Measurements from ENCODE around the gene TFDP1. TPM values are rescaled to one million over a fixed set of nuclear protein-coding genes. Genes with fewer than 3 reads are reported as not detected.
"Not testable (repeated sequence)": the region's sequence is repeated elsewhere in the genome, so short reads cannot be mapped to it uniquely, and the experiment has no call there.

TFDP1 gene
- polyA plus RNA-seq, 1 donor, result 68.0 TPM

GRCh38 chr13:113588394-113589111, 4.0 kb downstream of the TFDP1 start:
- DNase-seq, result no peak
- Histone ChIP-seq H3K27me3 (ENCODE audit: control insufficient read depth, insufficient read depth, low read length) (no peaks in the 10 kb centered on the region), H3K4me3 (ENCODE audit: low read length) (no peak overlapping the region), H3K9me3 (ENCODE audit: control insufficient read depth, low read depth, low read length) (peaks cover 10% of the 10 kb centered on the region), H3K27ac (ENCODE audit: low read length) (no peak overlapping the region), H3K4me1 (ENCODE audit: control insufficient read depth, insufficient read depth, low read length) (peaks cover 5% of the 10 kb centered on the region), H3K36me3 (ENCODE audit: control insufficient read depth, insufficient read depth, low read length) (peaks cover 45% of the 10 kb centered on the region)
- WGBS (ENCODE audit: insufficient coverage, low lambda C conversion rate), result 90% methylated on average over 4 of the region's 6 CpGs

DNA sequence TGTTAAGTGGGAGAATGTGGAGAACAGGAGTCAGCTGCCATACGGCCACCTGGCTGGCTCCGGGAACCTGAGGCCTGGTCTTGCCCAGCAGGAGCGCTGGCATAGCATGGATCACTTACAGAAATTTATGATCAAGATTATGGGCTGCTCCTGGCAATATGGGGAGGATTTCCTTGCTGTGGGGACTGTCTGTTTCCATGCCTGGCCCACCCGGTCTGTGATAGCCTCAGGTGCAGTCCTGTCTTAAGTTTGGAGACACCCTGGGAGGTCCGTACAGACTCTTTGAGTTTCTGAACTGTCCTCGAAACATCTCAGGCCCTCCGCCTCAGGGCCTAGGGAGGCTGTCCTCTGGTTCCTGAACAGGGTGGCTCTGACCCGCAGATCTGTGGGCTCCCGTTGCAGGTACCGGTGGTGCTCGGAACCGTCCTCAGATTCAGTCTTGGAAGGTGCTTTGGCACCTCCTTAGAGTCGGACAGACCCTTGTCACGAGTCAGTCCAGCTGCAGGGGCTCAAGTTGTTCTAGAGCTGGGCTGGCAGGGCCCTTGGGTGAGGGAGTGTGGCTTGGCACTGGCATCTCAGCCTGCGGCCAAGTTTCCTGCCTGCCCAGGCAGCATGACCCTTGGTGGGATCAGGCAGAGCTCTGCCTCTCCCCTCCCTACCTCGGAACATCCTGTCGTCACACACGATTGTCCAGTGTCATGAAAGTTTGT, 4.9 kb downstream of the TFDP1 start:
- Histone ChIP-seq H3K9me3 (ENCODE audit: control insufficient read depth, low read depth, low read length) (peaks cover 12% of the 10 kb centered on the region), H3K4me3 (ENCODE audit: low read length) (no peak overlapping the region), H3K4me1 (ENCODE audit: control insufficient read depth, insufficient read depth, low read length) (peaks cover 5% of the 10 kb centered on the region), H3K27ac (ENCODE audit: low read length) (no peak overlapping the region), H3K36me3 (ENCODE audit: control insufficient read depth, insufficient read depth, low read length) (peaks cover 45% of the 10 kb centered on the region), H3K27me3 (ENCODE audit: control insufficient read depth, insufficient read depth, low read length) (no peaks in the 10 kb centered on the region)
- no CpG with 5 or more reads among the region's 18 CpGs for WGBS (ENCODE audit: insufficient coverage, low lambda C conversion rate)
- no peak for DNase-seq

- H3K36me3 ChIP-seq (ENCODE audit: control insufficient read depth, insufficient read depth, low read length), result peaks cover 46% of the 10 kb centered on the region
- WGBS (ENCODE audit: insufficient coverage, low lambda C conversion rate), result no CpG with 5 or more reads among the region's 14 CpGs
- H3K9me3 ChIP-seq (ENCODE audit: control insufficient read depth, low read depth, low read length), result peaks cover 15% of the 10 kb centered on the region
- no peak overlapping the region for H3K4me3 ChIP-seq (ENCODE audit: low read length)
- H3K27ac ChIP-seq (ENCODE audit: low read length), result no peak overlapping the region
- no peaks in the 10 kb centered on the region for H3K27me3 ChIP-seq (ENCODE audit: control insufficient read depth, insufficient read depth, low read length)
- H3K4me1 ChIP-seq (ENCODE audit: control insufficient read depth, insufficient read depth, low read length), result peaks cover 5% of the 10 kb centered on the region
- DNase-seq, result no peak
Measured at GRCh38 chr13:113589961-113590339, 5.4 kb downstream of the TFDP1 start.

GRCh38 chr13:113591750-113592149, 7.2 kb downstream of the TFDP1 start:
- Histone ChIP-seq H3K36me3 (ENCODE audit: control insufficient read depth, insufficient read depth, low read length) (peaks cover 52% of the 10 kb centered on the region), H3K27me3 (ENCODE audit: control insufficient read depth, insufficient read depth, low read length) (no peaks in the 10 kb centered on the region), H3K27ac (ENCODE audit: low read length) (no peak overlapping the region), H3K4me3 (ENCODE audit: low read length) (no peak overlapping the region), H3K4me1 (ENCODE audit: control insufficient read depth, insufficient read depth, low read length) (no peaks in the 10 kb centered on the region), H3K9me3 (ENCODE audit: control insufficient read depth, low read depth, low read length) (peaks cover 16% of the 10 kb centered on the region)
- WGBS (ENCODE audit: insufficient coverage, low lambda C conversion rate), result no CpG with 5 or more reads among the region's 11 CpGs
- no peak for DNase-seq

DNA sequence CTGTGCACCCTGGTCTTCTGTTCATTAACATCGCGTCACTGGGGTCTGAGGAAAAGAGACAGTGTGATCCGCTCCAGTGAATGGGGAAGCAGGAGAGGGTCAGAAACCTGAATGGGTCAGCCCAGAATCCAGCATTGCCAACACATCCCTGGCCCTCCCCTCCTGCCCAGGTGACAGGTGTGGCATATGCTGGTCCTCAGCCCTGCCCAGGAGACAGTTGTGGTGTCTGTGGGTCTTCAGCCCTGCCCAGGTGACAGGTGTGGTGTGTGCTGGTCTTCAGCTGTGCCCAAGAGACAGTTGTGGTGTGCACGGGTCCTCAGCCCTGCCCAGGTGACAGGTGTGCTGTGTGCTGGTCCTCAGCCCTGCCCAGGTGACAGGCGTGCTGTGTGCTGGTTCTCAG, 8.0 kb downstream of the TFDP1 start:
- Histone ChIP-seq H3K4me3 (ENCODE audit: low read length) (no peak overlapping the region), H3K27ac (ENCODE audit: low read length) (no peak overlapping the region), H3K36me3 (ENCODE audit: control insufficient read depth, insufficient read depth, low read length) (peaks cover 56% of the 10 kb centered on the region), H3K4me1 (ENCODE audit: control insufficient read depth, insufficient read depth, low read length) (no peaks in the 10 kb centered on the region), H3K27me3 (ENCODE audit: control insufficient read depth, insufficient read depth, low read length) (no peaks in the 10 kb centered on the region), H3K9me3 (ENCODE audit: control insufficient read depth, low read depth, low read length) (peaks cover 24% of the 10 kb centered on the region)
- WGBS (ENCODE audit: insufficient coverage, low lambda C conversion rate), result no CpG with 5 or more reads among the region's 5 CpGs
- DNase-seq, result no peak

GRCh38 chr13:113594066-113594821, 9.7 kb downstream of the TFDP1 start:
- DNase-seq; H3K27me3 ChIP-seq (ENCODE audit: control insufficient read depth, insufficient read depth, low read length); H3K4me1 ChIP-seq (ENCODE audit: control insufficient read depth, insufficient read depth, low read length); H3K27ac ChIP-seq (ENCODE audit: low read length); H3K4me3 ChIP-seq (ENCODE audit: low read length): not testable (repeated sequence)
- H3K36me3 ChIP-seq (ENCODE audit: control insufficient read depth, insufficient read depth, low read length), result peaks cover 52% of the 10 kb centered on the region
- peaks cover 38% of the 10 kb centered on the region for H3K9me3 ChIP-seq (ENCODE audit: control insufficient read depth, low read depth, low read length)
- 100% methylated on average over 2 of the region's 21 CpGs for WGBS (ENCODE audit: insufficient coverage, low lambda C conversion rate)

DNA sequence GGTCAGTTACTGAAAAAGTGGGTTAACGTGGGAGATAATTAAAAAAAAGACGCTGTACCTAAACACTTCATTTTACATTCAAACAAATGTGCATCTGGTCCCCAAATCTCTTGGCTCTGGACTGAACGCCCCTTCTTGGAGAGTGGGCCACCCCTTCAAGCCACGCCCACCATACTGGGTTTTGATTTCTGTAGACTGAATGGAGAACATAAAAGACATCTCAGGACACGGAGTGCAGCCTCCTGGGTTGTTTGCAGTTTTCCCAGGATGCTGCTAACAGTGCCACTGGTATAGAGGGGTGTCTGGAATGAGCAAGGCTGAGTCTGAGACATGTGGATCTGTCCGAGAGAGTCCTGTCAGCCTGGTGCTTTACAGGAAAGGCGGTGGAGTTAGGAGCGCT, 10.6 kb downstream of the TFDP1 start:
- H3K9me3 ChIP-seq (ENCODE audit: control insufficient read depth, low read depth, low read length), result peaks cover 46% of the 10 kb centered on the region
- no peaks in the 10 kb centered on the region for H3K27me3 ChIP-seq (ENCODE audit: control insufficient read depth, insufficient read depth, low read length)
- no peak for DNase-seq
- no peak overlapping the region for H3K27ac ChIP-seq (ENCODE audit: low read length)
- no peaks in the 10 kb centered on the region for H3K4me1 ChIP-seq (ENCODE audit: control insufficient read depth, insufficient read depth, low read length)
- H3K4me3 ChIP-seq (ENCODE audit: low read length), result no peak overlapping the region
- 100% methylated on average over 1 of the region's 8 CpGs for WGBS (ENCODE audit: insufficient coverage, low lambda C conversion rate)
- peaks cover 52% of the 10 kb centered on the region for H3K36me3 ChIP-seq (ENCODE audit: control insufficient read depth, insufficient read depth, low read length)

GRCh38 chr13:113596321-113597200, 12.0 kb downstream of the TFDP1 start:
- no peak for DNase-seq
- H3K4me3 ChIP-seq (ENCODE audit: low read length), result no peak overlapping the region
- no CpG with 5 or more reads among the region's 27 CpGs for WGBS (ENCODE audit: insufficient coverage, low lambda C conversion rate)
- peaks cover 55% of the 10 kb centered on the region for H3K9me3 ChIP-seq (ENCODE audit: control insufficient read depth, low read depth, low read length)
- no peaks in the 10 kb centered on the region for H3K4me1 ChIP-seq (ENCODE audit: control insufficient read depth, insufficient read depth, low read length)
- no peak overlapping the region for H3K27ac ChIP-seq (ENCODE audit: low read length)
- no peaks in the 10 kb centered on the region for H3K27me3 ChIP-seq (ENCODE audit: control insufficient read depth, insufficient read depth, low read length)
- peaks cover 59% of the 10 kb centered on the region for H3K36me3 ChIP-seq (ENCODE audit: control insufficient read depth, insufficient read depth, low read length)

GRCh38 chr13:113597391-113598080, 13.0 kb downstream of the TFDP1 start:
- Histone ChIP-seq H3K27me3 (ENCODE audit: control insufficient read depth, insufficient read depth, low read length) (no peaks in the 10 kb centered on the region), H3K4me1 (ENCODE audit: control insufficient read depth, insufficient read depth, low read length) (no peaks in the 10 kb centered on the region), H3K36me3 (ENCODE audit: control insufficient read depth, insufficient read depth, low read length) (peaks cover 54% of the 10 kb centered on the region), H3K4me3 (ENCODE audit: low read length) (no peak overlapping the region), H3K9me3 (ENCODE audit: control insufficient read depth, low read depth, low read length) (peaks cover 54% of the 10 kb centered on the region), H3K27ac (ENCODE audit: low read length) (no peak overlapping the region)
- DNase-seq, result no peak
- no CpG with 5 or more reads among the region's 24 CpGs for WGBS (ENCODE audit: insufficient coverage, low lambda C conversion rate)
